WTC11 (cell line): ENCODE data around the gene BAIAP3. TPM values are rescaled to one million over a fixed set of nuclear protein-coding genes. Genes with fewer than 3 reads are reported as not detected.
"Not testable (repeated sequence)": the region's sequence is repeated elsewhere in the genome, so short reads cannot be mapped to it uniquely, and the experiment has no call there.

Source experiments
- ATAC-seq: fragments of 200-7000 bp; cut with Tn5 transposase; 2 replicates; pipeline ENCODE4 v1.10.0; 2021; ENCODE audit warnings: mild to moderate bottlenecking, moderate library complexity
- CTCF ChIA-PET: fragments of 300-600 bp; sonication (Branson Sonifier 250); formaldehyde crosslinking; loops from one replicate; lab custom pipeline; 2021; ENCODE audit warnings: antibody characterized with exemption; lab: Charles Lee
- POLR2A ChIA-PET: fragments of 350-600 bp; sonication (Branson Sonifier 250); formaldehyde crosslinking; loops from one replicate; lab custom pipeline; 2021; ENCODE audit warnings: antibody characterized with exemption; lab: Charles Lee
- DNase-seq: peaks from one replicate; pipeline ENCODE4 v3.0.0; 2021; ENCODE audit warnings: low spot score
- H3K27ac Mint-ChIP-seq: 2 replicates; pipeline ENCODE4 v1.8.0; 2021; ENCODE audit warnings: mixed read lengths
- H3K27me3 Mint-ChIP-seq: 2 replicates; pipeline ENCODE4 v1.8.0; 2021; ENCODE audit warnings: low read depth, mild to moderate bottlenecking, moderate library complexity, mixed read lengths
- H3K36me3 Mint-ChIP-seq: 2 replicates; pipeline ENCODE4 v1.8.0; 2021; ENCODE audit warnings: mixed read lengths
- H3K4me1 Mint-ChIP-seq: 2 replicates; pipeline ENCODE4 v1.8.0; 2022; ENCODE audit warnings: mixed read lengths
- H3K4me3 Mint-ChIP-seq: 2 replicates; pipeline ENCODE4 v1.8.0; 2021; ENCODE audit warnings: mild to moderate bottlenecking, moderate library complexity, mixed read lengths
- H3K9me3 Mint-ChIP-seq: 2 replicates; pipeline ENCODE4 v1.8.0; 2021; ENCODE audit warnings: mixed read lengths
- ATF1 ChIP-seq: sonication (generic); formaldehyde crosslinking; IDR thresholded peaks from 2 replicates; pipeline ENCODE4 v1.8.1; 2023; ENCODE audit warnings: mild to moderate bottlenecking, moderate library complexity, missing genetic modification reagents
- CREM ChIP-seq: sonication (generic); formaldehyde crosslinking; IDR thresholded peaks from 2 replicates; pipeline ENCODE4 v1.8.1; 2022; ENCODE audit warnings: mild to moderate bottlenecking, missing genetic modification reagents, moderate library complexity
- FOXP1 ChIP-seq: sonication (generic); formaldehyde crosslinking; IDR thresholded peaks from 2 replicates; pipeline ENCODE4 v1.8.0; 2022; ENCODE audit warnings: missing genetic modification reagents, mild to moderate bottlenecking, moderate library complexity, borderline replicate concordance
- GRHL2 ChIP-seq: fragments of 250-450 bp; sonication (Bioruptor Pico); IDR thresholded peaks from 2 replicates; pipeline ENCODE4 v1.8.0; 2022; ENCODE audit warnings: mild to moderate bottlenecking, moderate library complexity; ENCODE audit not compliant: insufficient replicate concordance, severe bottlenecking
- KAT7 ChIP-seq: sonication (generic); formaldehyde crosslinking; IDR thresholded peaks from 2 replicates; pipeline ENCODE4 v1.8.1; 2023; ENCODE audit warnings: missing genetic modification reagents, mild to moderate bottlenecking, borderline replicate concordance
- NR2C2 ChIP-seq: sonication (generic); formaldehyde crosslinking; IDR thresholded peaks from 2 replicates; pipeline ENCODE4 v1.8.0; 2022; ENCODE audit warnings: mild to moderate bottlenecking, missing genetic modification reagents
- OVOL2 ChIP-seq: fragments of 250-450 bp; sonication (Bioruptor Pico); IDR thresholded peaks from 2 replicates; pipeline ENCODE4 v1.9.0; 2021; ENCODE audit warnings: mild to moderate bottlenecking, borderline replicate concordance
- RORB ChIP-seq: fragments of 250-450 bp; sonication (Bioruptor Pico); IDR thresholded peaks from 2 replicates; pipeline ENCODE4 v1.9.0; 2021; ENCODE audit warnings: mild to moderate bottlenecking
- SMAD3 ChIP-seq: sonication (generic); formaldehyde crosslinking; IDR thresholded peaks from 2 replicates; pipeline ENCODE4 v1.8.0; 2022; ENCODE audit warnings: missing genetic modification reagents, mild to moderate bottlenecking, borderline replicate concordance
- SP1 ChIP-seq: sonication (generic); formaldehyde crosslinking; conservative IDR thresholded peaks from 2 replicates; pipeline ENCODE4 v1.8.1; 2022; ENCODE audit warnings: missing genetic modification reagents
- TCF7 ChIP-seq: sonication (generic); formaldehyde crosslinking; IDR thresholded peaks from 2 replicates; pipeline ENCODE4 v1.8.0; 2022; ENCODE audit warnings: mild to moderate bottlenecking, low read depth, missing genetic modification reagents, moderate library complexity
- TEAD4 ChIP-seq: sonication (generic); formaldehyde crosslinking; IDR thresholded peaks from 2 replicates; pipeline ENCODE4 v1.8.0; 2022; ENCODE audit warnings: mild to moderate bottlenecking, missing genetic modification reagents
- USF1 ChIP-seq: sonication (generic); formaldehyde crosslinking; IDR thresholded peaks from 2 replicates; pipeline ENCODE4 v1.8.0; 2022; ENCODE audit warnings: mild to moderate bottlenecking, missing genetic modification reagents
- ZBTB21 ChIP-seq: sonication (generic); formaldehyde crosslinking; IDR thresholded peaks from 2 replicates; pipeline ENCODE4 v1.8.1; 2023; ENCODE audit warnings: mild to moderate bottlenecking, missing genetic modification reagents, borderline replicate concordance
- ZNF263 ChIP-seq: sonication (generic); formaldehyde crosslinking; IDR thresholded peaks from 2 replicates; pipeline ENCODE4 v1.8.1; 2022; ENCODE audit warnings: low read depth, mild to moderate bottlenecking, moderate library complexity, missing genetic modification reagents
- ZNF423 ChIP-seq: fragments of 250-450 bp; sonication (Bioruptor Pico); IDR thresholded peaks from 2 replicates; pipeline ENCODE4 v2.1.2; 2022; ENCODE audit warnings: mild to moderate bottlenecking, moderate library complexity
- ZSCAN18 ChIP-seq: fragments of 250-450 bp; sonication (Bioruptor Pico); IDR thresholded peaks from 2 replicates; pipeline ENCODE4 v2.1.2; 2022; ENCODE audit warnings: mild to moderate bottlenecking, moderate library complexity
- total RNA-seq: library from RNA; stranded (reverse); gene quantifications from 3 replicates; pipeline ENCODE4 v1.2.3, GENCODE V29; 2021
- TF ChIP-seq, protein P1 (sequence below): sonication (generic); formaldehyde crosslinking; IDR thresholded peaks from 2 replicates; pipeline ENCODE4 v1.8.0; 2022; ENCODE audit warnings: mild to moderate bottlenecking, missing genetic modification reagents
- TF ChIP-seq, protein P2 (sequence below): fragments of 250-450 bp; sonication (Bioruptor Pico); IDR thresholded peaks from 2 replicates; pipeline ENCODE4 v1.8.0; 2021; ENCODE audit warnings: mild to moderate bottlenecking

Gene BAIAP3
- total RNA-seq, 1 experiment from 2014 or later: 18.8 TPM

DNA sequence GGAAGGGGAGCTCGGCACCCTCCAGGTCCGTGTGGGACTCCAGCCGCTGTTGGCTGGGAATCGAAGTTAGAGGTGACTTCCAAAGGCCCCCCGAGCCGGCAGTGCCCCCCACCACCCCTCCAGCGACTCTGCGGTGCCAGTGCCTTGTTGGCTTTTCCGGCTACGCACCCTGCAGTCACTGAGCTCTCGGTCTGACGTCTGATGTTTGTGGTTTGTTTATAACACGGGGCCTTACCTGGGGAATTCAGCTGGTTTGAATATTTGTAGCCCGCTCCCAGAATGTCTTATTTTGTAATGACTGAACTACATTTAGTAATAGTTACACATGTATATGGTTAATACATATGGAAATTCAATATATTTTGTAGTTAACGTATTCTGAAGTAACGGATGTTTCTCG, 7.1 kb upstream of the BAIAP3 start (continued):
- no peak for TF ChIP-seq OVOL2 (CRISPR knock-in tag)

DNA sequence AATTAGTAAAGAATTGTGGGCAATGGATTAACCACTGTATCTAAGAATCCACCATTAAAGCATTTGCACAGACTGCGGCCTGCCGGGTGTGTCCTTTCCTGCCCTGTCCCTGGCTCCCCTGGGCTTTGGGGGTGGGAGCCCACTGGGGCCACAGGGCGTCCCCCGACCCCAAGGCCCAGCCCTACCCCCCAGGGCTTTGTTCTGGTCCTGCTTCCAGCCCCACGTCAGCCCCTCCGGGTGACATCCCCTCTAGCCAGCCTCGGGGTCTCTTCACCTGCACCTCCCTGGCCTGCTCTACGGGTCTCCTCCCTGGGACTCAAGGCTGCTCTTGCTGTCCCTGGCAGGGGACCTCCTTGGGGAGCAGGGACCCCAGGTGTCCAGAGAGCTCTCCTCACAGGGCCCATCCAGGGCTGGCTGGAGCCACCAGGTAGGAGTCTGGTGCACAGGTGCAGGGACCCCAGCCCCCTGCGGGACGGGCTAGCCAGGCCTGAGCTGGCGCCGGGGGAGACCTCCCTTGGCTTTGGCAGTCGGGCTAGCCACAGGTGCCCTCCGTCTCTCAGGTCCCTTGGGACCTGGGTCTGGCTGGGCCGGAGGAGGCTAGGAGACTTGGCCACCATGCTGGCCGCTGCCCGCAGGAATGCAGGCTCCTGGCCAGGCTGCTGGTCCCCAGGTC, 6.4 kb upstream of the BAIAP3 start:
- DNase-seq (no peak), ATAC-seq (no peak)
- peaks cover 11% of the 10 kb centered on the region for H3K36me3 Mint-ChIP-seq
- H3K27ac Mint-ChIP-seq: peak overlapping the region; percentile 47; the same call in 1 of the 2 replicates
- no peaks in the 10 kb centered on the region for H3K27me3 Mint-ChIP-seq
- ChIA-PET POLR2A (interaction anchor here (1.9 kb wide), 1 partner anchor 18 kb away, joined by 5 read pairs; the partner anchor contains the start of gene UBE2I), CTCF (interaction anchor here (0.6 to 3.3 kb wide), 7 partner anchors 10 to 150 kb away, joined by 3 to 15 read pairs (median 3); no protein-coding TSS in a partner anchor)
- H3K9me3 Mint-ChIP-seq: no peaks in the 10 kb centered on the region
- TF ChIP-seq ZNF423 (CRISPR knock-in tag) (no peak), TEAD4 (CRISPR knock-in tag) (no peak), ZSCAN18 (no peak), FOXP1 (0 out of 2 replicates have a peak, but pooled peaks have one; percentile 40), SP1 (CRISPR knock-in tag) (no peak), NR2C2 (CRISPR knock-in tag) (no peak)
- TF ChIP-seq, protein P1, sequence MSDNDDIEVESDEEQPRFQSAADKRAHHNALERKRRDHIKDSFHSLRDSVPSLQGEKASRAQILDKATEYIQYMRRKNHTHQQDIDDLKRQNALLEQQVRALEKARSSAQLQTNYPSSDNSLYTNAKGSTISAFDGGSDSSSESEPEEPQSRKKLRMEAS (CRISPR knock-in tag): no peak
- no peak overlapping the region for H3K4me3 Mint-ChIP-seq
- H3K4me1 Mint-ChIP-seq: peaks cover 12% of the 10 kb centered on the region

- no peak for DNase-seq
- ATAC-seq: no peak
- Mint-ChIP-seq H3K4me1 (peaks cover 16% of the 10 kb centered on the region), H3K4me3 (no peak overlapping the region), H3K9me3 (no peaks in the 10 kb centered on the region), H3K36me3 (peaks cover 8% of the 10 kb centered on the region), H3K27ac (no peak overlapping the region; the same call in 1 of the 2 replicates), H3K27me3 (peaks cover 4% of the 10 kb centered on the region)
- POLR2A ChIA-PET: interaction anchor here (1.9 kb wide), 1 partner anchor 19 kb away, joined by 5 read pairs; the partner anchor contains the start of gene UBE2I
- TF ChIP-seq, protein P2, sequence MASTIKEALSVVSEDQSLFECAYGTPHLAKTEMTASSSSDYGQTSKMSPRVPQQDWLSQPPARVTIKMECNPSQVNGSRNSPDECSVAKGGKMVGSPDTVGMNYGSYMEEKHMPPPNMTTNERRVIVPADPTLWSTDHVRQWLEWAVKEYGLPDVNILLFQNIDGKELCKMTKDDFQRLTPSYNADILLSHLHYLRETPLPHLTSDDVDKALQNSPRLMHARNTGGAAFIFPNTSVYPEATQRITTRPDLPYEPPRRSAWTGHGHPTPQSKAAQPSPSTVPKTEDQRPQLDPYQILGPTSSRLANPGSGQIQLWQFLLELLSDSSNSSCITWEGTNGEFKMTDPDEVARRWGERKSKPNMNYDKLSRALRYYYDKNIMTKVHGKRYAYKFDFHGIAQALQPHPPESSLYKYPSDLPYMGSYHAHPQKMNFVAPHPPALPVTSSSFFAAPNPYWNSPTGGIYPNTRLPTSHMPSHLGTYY: no peak
- TF ChIP-seq CREM (CRISPR knock-in tag) (no peak), ATF1 (CRISPR knock-in tag) (no peak), RORB (no peak), TEAD4 (CRISPR knock-in tag) (no peak), SMAD3 (CRISPR knock-in tag) (no peak), TCF7 (CRISPR knock-in tag) (no peak), USF1 (CRISPR knock-in tag) (no peak), ZBTB21 (CRISPR knock-in tag) (no peak), GRHL2 (no peak), KAT7 (CRISPR knock-in tag) (no peak), ZNF263 (no peak)
- CTCF ChIA-PET: interaction anchor here (3.3 kb wide), 1 partner anchor 27 kb away, joined by 15 read pairs; no protein-coding TSS in a partner anchor
Observed at GRCh38 chr16:1327619-1327947, 5.9 kb upstream of the BAIAP3 start.

DNA sequence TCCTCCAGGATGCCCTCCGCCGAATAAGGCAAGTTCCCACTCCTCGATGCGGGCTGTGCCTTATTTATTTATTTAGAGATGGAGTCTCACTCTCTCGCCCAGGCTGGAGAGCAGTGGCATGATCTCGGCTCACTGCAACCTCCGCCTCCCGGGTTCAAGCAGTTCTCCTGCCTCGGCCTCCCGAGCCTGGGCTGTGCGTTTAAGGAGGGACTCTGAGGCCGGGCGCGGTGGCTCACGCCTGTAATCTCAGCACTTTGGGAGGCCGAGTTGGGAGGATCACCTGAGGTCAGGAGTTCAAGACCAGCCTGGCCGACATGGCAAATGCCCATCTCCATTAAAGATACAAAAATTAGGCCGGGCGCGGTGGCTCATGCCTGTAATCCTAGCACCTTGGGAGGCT, 5.3 kb upstream of the BAIAP3 start:
- CTCF ChIA-PET, H3K27me3 Mint-ChIP-seq, H3K27ac Mint-ChIP-seq, H3K36me3 Mint-ChIP-seq, H3K9me3 Mint-ChIP-seq, DNase-seq, POLR2A ChIA-PET, ATAC-seq, H3K4me3 Mint-ChIP-seq: not testable (repeated sequence)
- peaks cover 18% of the 10 kb centered on the region for H3K4me1 Mint-ChIP-seq

GRCh38 chr16:1328961-1329360, 4.5 kb upstream of the BAIAP3 start:
- H3K9me3 Mint-ChIP-seq, POLR2A ChIA-PET, H3K4me3 Mint-ChIP-seq, H3K27me3 Mint-ChIP-seq, H3K27ac Mint-ChIP-seq, ATAC-seq, H3K36me3 Mint-ChIP-seq, DNase-seq: not testable (repeated sequence)
- CTCF ChIA-PET: interaction anchor here (2.2 kb wide), 1 partner anchor 18 kb away, joined by 13 read pairs; no protein-coding TSS in a partner anchor
- H3K4me1 Mint-ChIP-seq: peaks cover 18% of the 10 kb centered on the region
